HG02763 (cell line): ENCODE results near the gene PRKAB1.
A peak's percentile ranks its signal among the peaks of the same experiment; 100 is the strongest.

Source experiments
- ATAC-seq: cut with Tn5 transposase; IDR thresholded peaks from one replicate; pipeline ENCODE4 v1.9.1; 2021; ENCODE audit warnings: mild to moderate bottlenecking, moderate library complexity; ENCODE audit not compliant: unreplicated experiment

The PRKAB1 gene

DNA sequence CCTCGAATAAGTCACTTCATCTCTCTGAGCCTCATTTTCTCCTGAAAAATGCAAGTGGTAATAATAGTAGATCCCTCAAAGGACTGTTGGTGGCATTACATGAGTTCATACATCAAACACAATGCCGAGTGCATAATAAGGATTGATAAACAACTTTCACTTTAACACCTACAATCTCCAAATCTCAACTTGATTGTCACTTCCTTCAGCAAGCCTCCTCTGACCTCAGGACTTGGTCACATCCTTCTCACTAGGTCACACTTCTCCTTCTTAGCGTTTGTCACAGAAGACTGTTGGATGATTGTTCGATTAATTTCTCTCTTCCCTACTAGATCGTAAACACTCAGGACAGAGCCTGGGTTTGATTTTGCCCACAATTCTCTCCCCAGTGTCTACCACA, 7.9 kb upstream of the PRKAB1 start:
- no peak for ATAC-seq

GRCh38 chr12:119661882-119662281, 6.1 kb upstream of the PRKAB1 start:
- ATAC-seq: no peak

- ATAC-seq: no peak
These were observed 3.3 kb upstream of the PRKAB1 start for GRCh38 chr12:119664642-119665041.

- no peak for ATAC-seq
These were observed 2.6 kb upstream of the PRKAB1 start for GRCh38 chr12:119665164-119665929.

DNA sequence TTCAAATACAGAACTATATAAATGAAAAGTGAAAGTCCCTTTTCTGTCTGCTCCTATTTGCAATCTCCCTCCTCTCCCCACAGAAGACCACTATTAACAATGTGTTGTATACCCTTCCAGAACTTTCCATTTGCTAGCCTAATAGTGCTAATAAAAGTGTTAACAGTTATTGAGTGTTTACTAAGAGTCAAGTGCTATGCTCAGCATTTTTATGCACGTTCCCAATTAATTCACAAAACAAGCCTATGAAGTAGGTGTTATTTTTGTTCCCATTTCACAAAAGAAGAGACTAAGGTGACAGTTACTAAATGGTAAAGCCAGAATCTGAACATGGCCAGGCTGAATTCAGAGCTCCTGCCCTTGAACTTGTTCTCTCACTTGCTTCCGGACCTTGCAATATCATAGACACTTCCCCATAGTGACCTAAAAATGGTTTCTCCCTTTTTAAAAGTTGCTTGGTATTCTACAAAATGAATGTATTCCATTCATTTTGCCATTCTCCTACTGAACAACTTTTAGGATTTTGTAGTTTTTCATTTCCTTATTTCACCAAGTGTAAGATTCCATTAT, 1.6 kb upstream of the PRKAB1 start:
- no peak for ATAC-seq

DNA sequence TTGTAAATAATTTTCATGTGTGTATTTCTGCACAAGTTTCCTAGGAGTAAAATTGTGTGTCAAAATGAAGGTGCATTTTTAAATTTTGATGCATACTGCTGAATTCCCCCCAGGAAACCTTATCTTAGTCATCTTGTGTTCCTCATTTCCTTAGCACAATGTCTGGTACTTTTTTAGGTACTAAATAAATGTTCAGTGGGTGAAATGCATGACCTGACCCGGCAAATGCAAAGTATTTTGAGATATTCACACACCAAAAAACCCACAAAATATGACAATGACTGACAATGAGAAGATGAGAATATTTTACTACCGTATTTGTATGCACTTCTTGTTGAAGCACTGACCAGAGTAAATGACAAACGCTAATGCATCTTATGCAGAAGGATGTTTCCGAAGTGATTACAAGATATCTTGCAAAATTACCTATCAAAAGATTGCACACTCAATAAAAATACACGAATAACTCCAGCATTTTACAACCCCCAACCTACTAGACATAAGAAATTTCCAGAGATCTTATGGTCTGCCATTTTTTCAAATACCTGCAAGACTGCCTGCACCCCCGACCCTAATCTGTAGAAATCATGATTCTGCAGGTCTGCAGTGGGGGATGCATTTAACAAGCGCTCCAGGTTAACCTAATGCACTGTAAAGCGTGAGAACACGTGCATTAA, 895 bp upstream of the PRKAB1 start:
- no peak for ATAC-seq

GRCh38 chr12:119668324-119668841, 450 bp downstream of the PRKAB1 start:
- ATAC-seq: no peak

- no peak for ATAC-seq
These were observed 2.0 kb downstream of the PRKAB1 start for GRCh38 chr12:119669744-119670472.

GRCh38 chr12:119671070-119671469, 3.1 kb downstream of the PRKAB1 start:
- ATAC-seq: no peak

GRCh38 chr12:119672194-119672593, 4.3 kb downstream of the PRKAB1 start:
- ATAC-seq: no peak

GRCh38 chr12:119673634-119674033, 5.7 kb downstream of the PRKAB1 start:
- no peak for ATAC-seq

GRCh38 chr12:119674560-119674959, 6.6 kb downstream of the PRKAB1 start:
- ATAC-seq: no peak

GRCh38 chr12:119676022-119676421, 8.1 kb downstream of the PRKAB1 start:
- no peak for ATAC-seq

DNA sequence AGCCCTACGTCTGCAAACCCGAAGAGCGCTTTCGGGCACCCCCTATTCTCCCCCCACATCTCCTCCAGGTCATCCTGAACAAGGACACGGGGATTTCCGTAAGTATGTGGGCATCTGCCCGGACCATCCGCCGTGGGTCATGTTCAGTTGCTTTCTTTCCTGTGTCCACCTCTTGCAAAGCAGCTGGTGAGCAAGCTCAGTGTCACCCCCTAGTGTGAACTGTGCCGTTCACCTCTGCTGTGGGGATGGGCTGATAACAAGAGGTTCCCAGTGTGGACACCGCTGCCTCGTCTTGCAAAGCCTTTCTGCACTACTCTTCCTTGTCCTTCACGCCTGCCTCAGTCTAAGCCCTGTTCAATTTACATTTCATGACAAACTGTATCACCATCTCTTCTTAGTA, 8.6 kb downstream of the PRKAB1 start:
- no peak for ATAC-seq

DNA sequence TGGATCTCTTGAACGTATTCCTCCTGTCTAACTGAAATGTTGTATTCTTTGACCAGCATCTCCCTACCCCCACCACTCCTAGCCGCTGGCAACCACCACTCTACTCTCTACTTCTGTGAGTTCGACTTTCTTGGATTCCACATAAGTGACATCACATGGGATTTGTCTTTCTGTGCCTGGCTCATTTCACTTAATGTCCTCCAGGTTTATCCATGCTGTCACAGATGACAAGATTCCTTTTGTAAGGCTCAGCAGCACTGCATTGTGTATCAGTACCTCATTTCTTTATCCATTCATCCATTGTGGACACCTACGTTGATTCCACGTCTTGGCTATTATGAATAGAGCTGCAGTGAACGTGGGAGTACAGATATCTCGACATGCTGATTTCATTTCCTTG, 10.5 kb downstream of the PRKAB1 start:
- ATAC-seq: no peak

- no peak for ATAC-seq
These were observed 11.1 kb downstream of the PRKAB1 start for GRCh38 chr12:119679081-119679480.

- no peak for ATAC-seq
These were observed 11.6 kb downstream of the PRKAB1 start for GRCh38 chr12:119679490-119679889.

GRCh38 chr12:119681111-119681510, 13.2 kb downstream of the PRKAB1 start:
- no peak for ATAC-seq

- ATAC-seq: peak; percentile 61
These were observed 14.1 kb downstream of the PRKAB1 start for GRCh38 chr12:119681728-119682638.

DNA sequence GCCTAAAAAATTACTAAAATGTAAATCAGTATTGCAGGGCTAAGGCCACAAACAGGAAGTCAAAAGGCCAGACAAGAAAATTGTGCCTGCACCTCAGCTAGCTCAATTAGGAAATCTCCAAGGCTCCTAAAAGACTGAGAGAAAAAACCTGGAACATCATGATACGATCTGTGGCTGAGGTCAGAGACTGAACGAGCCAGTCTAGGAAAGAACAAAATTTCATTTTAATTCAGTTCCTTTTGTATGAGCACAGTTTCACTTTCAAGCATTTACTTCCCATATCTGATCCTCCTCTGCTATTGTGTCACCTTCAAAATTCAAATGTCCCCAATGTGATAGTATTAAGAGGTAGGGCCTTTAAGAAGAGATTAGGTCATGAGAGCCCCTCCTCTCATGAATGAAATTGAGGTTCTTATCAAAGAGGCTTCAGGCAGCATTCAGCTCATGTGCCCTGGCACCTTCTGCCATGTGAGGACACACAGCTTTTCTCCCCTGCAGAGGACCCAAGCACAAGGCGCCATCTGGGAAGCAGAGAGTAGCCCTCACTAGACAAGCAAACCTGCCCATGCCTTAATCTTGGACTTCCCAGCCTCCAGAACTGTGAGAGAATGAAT, 14.8 kb downstream of the PRKAB1 start:
- ATAC-seq: no peak
